ENCODE measurements around the gene RAB24. TPM values are rescaled to one million over a fixed set of nuclear protein-coding genes. Genes with fewer than 3 reads are reported as not detected.

Gene RAB24
- total and polyA plus RNA-seq, 2 experiments from 2014 or later, result 27.1 to 27.7 TPM

- Histone ChIP-seq H3F3A (replicated peaks; ENCODE audit: low read depth) (0 out of 2 replicates have a peak, but pooled peaks cover 6% of the 10 kb centered on the region), H3K36me3 (ENCODE audit: insufficient read depth) (peaks cover 67% of the 10 kb centered on the region)
These were observed 39.3 kb downstream of the RAB24 start for GRCh38 chr5:177264178-177264577.

More at GRCh38 chr5:177264178-177264577, 39.3 kb downstream of the RAB24 start:
- Mint-ChIP-seq H3K27me3 (ENCODE audit: insufficient read depth, low read depth, poor library complexity) (peaks cover 12% of the 10 kb centered on the region), H3K36me3 (ENCODE audit: low read depth) (peaks cover 88% of the 10 kb centered on the region), H3K27ac (no peak overlapping the region), H3K4me1 (no peaks in the 10 kb centered on the region), H3K9me3 (no peaks in the 10 kb centered on the region), H3K4me3 (no peak overlapping the region)
- no peaks in the 10 kb centered on the region for H3K9me2 ChIP-seq (ENCODE audit: insufficient read depth)
- no peak overlapping the region for H2AFZ ChIP-seq
- DNase-seq (ENCODE audit: low spot score) (no peak), ATAC-seq (no peak)
- no peak for TF ChIP-seq ZNF331 (CRISPR knock-in tag; IDR thresholded peaks at IDR 0.05; ENCODE audit: low read depth)
- no peak for TF ChIP-seq STAT1 (IDR thresholded peaks at IDR 0.05; ENCODE audit: unreplicated experiment)
- no peak for TF ChIP-seq ZNF114 (CRISPR knock-in tag; IDR thresholded peaks at IDR 0.05)
- TF ChIP-seq, protein P1, sequence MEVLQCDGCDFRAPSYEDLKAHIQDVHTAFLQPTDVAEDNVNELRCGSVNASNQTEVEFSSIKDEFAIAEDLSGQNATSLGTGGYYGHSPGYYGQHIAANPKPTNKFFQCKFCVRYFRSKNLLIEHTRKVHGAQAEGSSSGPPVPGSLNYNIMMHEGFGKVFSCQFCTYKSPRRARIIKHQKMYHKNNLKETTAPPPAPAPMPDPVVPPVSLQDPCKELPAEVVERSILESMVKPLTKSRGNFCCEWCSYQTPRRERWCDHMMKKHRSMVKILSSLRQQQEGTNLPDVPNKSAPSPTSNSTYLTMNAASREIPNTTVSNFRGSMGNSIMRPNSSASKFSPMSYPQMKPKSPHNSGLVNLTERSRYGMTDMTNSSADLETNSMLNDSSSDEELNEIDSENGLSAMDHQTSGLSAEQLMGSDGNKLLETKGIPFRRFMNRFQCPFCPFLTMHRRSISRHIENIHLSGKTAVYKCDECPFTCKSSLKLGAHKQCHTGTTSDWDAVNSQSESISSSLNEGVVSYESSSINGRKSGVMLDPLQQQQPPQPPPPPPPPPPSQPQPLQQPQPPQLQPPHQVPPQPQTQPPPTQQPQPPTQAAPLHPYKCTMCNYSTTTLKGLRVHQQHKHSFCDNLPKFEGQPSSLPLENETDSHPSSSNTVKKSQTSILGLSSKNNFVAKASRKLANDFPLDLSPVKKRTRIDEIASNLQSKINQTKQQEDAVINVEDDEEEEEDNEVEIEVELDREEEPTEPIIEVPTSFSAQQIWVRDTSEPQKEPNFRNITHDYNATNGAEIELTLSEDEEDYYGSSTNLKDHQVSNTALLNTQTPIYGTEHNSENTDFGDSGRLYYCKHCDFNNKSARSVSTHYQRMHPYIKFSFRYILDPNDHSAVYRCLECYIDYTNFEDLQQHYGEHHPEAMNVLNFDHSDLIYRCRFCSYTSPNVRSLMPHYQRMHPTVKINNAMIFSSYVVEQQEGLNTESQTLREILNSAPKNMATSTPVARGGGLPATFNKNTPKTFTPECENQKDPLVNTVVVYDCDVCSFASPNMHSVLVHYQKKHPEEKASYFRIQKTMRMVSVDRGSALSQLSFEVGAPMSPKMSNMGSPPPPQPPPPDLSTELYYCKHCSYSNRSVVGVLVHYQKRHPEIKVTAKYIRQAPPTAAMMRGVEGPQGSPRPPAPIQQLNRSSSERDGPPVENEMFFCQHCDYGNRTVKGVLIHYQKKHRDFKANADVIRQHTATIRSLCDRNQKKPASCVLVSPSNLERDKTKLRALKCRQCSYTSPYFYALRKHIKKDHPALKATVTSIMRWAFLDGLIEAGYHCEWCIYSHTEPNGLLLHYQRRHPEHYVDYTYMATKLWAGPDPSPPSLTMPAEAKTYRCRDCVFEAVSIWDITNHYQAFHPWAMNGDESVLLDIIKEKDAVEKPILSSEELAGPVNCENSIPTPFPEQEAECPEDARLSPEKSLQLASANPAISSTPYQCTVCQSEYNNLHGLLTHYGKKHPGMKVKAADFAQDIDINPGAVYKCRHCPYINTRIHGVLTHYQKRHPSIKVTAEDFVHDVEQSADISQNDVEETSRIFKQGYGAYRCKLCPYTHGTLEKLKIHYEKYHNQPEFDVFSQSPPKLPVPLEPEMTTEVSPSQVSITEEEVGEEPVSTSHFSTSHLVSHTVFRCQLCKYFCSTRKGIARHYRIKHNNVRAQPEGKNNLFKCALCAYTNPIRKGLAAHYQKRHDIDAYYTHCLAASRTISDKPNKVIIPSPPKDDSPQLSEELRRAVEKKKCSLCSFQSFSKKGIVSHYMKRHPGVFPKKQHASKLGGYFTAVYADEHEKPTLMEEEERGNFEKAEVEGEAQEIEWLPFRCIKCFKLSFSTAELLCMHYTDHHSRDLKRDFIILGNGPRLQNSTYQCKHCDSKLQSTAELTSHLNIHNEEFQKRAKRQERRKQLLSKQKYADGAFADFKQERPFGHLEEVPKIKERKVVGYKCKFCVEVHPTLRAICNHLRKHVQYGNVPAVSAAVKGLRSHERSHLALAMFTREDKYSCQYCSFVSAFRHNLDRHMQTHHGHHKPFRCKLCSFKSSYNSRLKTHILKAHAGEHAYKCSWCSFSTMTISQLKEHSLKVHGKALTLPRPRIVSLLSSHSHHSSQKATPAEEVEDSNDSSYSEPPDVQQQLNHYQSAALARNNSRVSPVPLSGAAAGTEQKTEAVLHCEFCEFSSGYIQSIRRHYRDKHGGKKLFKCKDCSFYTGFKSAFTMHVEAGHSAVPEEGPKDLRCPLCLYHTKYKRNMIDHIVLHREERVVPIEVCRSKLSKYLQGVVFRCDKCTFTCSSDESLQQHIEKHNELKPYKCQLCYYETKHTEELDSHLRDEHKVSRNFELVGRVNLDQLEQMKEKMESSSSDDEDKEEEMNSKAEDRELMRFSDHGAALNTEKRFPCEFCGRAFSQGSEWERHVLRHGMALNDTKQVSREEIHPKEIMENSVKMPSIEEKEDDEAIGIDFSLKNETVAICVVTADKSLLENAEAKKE (CRISPR knock-in tag; IDR thresholded peaks at IDR 0.05), result no peak
- no peak for TF ChIP-seq EZH2phosphoT487 (IDR thresholded peaks at IDR 0.05; ENCODE audit: unreplicated experiment)
- TF ChIP-seq JUNB (IDR thresholded peaks at IDR 0.05; ENCODE audit: unreplicated experiment), result no peak
- no peak for TF ChIP-seq ETS1 (IDR thresholded peaks at IDR 0.05)
- TF ChIP-seq POLR2AphosphoS5 (IDR thresholded peaks at IDR 0.05; ENCODE audit: low read depth), result no peak
- no peak for TF ChIP-seq CREB1 (CRISPR knock-in tag; IDR thresholded peaks at IDR 0.05; ENCODE audit: low read depth)
- TF ChIP-seq NANOG (IDR thresholded peaks at IDR 0.05; ENCODE audit: borderline replicate concordance), result no peak
- no peak for TF ChIP-seq EZH2 (IDR thresholded peaks at IDR 0.05; ENCODE audit: low read depth, unreplicated experiment)
- TF ChIP-seq, protein P2, sequence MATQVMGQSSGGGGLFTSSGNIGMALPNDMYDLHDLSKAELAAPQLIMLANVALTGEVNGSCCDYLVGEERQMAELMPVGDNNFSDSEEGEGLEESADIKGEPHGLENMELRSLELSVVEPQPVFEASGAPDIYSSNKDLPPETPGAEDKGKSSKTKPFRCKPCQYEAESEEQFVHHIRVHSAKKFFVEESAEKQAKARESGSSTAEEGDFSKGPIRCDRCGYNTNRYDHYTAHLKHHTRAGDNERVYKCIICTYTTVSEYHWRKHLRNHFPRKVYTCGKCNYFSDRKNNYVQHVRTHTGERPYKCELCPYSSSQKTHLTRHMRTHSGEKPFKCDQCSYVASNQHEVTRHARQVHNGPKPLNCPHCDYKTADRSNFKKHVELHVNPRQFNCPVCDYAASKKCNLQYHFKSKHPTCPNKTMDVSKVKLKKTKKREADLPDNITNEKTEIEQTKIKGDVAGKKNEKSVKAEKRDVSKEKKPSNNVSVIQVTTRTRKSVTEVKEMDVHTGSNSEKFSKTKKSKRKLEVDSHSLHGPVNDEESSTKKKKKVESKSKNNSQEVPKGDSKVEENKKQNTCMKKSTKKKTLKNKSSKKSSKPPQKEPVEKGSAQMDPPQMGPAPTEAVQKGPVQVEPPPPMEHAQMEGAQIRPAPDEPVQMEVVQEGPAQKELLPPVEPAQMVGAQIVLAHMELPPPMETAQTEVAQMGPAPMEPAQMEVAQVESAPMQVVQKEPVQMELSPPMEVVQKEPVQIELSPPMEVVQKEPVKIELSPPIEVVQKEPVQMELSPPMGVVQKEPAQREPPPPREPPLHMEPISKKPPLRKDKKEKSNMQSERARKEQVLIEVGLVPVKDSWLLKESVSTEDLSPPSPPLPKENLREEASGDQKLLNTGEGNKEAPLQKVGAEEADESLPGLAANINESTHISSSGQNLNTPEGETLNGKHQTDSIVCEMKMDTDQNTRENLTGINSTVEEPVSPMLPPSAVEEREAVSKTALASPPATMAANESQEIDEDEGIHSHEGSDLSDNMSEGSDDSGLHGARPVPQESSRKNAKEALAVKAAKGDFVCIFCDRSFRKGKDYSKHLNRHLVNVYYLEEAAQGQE (IDR thresholded peaks at IDR 0.05; ENCODE audit: unreplicated experiment), result no peak
- TF ChIP-seq, protein P3, sequence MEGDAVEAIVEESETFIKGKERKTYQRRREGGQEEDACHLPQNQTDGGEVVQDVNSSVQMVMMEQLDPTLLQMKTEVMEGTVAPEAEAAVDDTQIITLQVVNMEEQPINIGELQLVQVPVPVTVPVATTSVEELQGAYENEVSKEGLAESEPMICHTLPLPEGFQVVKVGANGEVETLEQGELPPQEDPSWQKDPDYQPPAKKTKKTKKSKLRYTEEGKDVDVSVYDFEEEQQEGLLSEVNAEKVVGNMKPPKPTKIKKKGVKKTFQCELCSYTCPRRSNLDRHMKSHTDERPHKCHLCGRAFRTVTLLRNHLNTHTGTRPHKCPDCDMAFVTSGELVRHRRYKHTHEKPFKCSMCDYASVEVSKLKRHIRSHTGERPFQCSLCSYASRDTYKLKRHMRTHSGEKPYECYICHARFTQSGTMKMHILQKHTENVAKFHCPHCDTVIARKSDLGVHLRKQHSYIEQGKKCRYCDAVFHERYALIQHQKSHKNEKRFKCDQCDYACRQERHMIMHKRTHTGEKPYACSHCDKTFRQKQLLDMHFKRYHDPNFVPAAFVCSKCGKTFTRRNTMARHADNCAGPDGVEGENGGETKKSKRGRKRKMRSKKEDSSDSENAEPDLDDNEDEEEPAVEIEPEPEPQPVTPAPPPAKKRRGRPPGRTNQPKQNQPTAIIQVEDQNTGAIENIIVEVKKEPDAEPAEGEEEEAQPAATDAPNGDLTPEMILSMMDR (conservative IDR thresholded peaks at IDR 0.05; ENCODE audit: low read depth in 2 of 2), result no peak
- no peaks in the 10 kb centered on the region for H3K4me1 ChIP-seq (ENCODE audit: insufficient read depth)
- H4K20me1 ChIP-seq (replicated peaks; ENCODE audit: insufficient read depth), result peaks cover 33% of the 10 kb centered on the region
- H3K79me2 ChIP-seq (replicated peaks; ENCODE audit: insufficient read depth), result peaks cover 14% of the 10 kb centered on the region; the same call in 1 of the 2 replicates
- H3K4me2 ChIP-seq, result no peak overlapping the region
- H3K27me3 ChIP-seq (ENCODE audit: insufficient read depth), result no peaks in the 10 kb centered on the region
- H3K27ac ChIP-seq (ENCODE audit: low read depth), result no peak overlapping the region
- no peak overlapping the region for H3K4me3 ChIP-seq

Data from GM23338 (cell line).